ENCODE results near the gene NT5DC3. TPM values are rescaled to one million over a fixed set of nuclear protein-coding genes. Genes with fewer than 3 reads are reported as not detected.
A peak's percentile ranks its signal among the peaks of the same experiment; 100 is the strongest.

Gene NT5DC3
- total and polyA plus RNA-seq, 8 donors = 2.6 to 6.4 (median 4.0) TPM

DNA sequence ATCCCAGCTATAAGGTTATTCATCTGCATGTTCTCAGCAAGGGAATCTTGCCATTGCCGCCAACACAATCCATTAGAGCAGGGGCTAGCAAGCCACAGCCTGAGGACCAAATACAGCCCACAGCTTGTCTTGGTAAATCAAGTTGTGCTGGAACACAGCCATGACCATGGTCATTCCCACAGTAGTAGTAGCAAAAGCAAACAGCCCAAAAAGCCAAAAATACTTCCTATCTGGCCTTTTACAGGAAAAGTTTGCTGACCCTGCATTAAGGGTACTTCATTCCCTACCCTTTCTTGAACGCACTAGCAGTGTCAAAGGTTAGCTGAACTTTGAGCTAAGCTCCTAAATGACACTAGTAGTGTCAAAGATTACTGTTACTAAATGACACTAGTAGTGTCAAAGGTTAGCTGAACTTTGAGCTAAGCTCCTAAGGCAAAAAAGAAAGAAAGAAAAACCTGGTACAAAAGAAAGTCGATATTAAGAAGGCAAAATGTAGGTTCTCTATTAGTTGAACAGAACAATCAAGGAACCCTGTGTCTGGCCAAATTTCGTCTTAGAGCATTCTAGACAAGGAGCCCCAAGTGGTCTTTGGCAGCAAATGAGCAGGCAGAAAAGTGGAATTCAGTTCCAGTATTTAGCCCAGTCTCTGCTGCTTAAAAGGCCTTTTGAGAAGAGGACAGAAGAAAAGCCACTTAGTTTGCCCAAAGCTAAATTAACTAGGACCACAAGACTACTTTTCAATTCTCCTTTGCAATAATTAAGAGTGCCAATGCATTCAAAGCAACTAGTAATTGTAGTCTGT lies 67.7 kb downstream of the NT5DC3 start:
- ATAC-seq (no peak), DNase-seq (no peak), FAIRE-seq (no peak)
- Histone ChIP-seq H3K4me1 (peaks cover 0 to 6% (median 6%) of the 10 kb centered on the region in 3 donors), H3K27ac (no peak overlapping the region), H3K9me3 (no peaks in the 10 kb centered on the region), H3K4me3 (no peak overlapping the region), H3K27me3 (no peaks in the 10 kb centered on the region), H3K36me3 (no peaks in the 10 kb centered on the region)
- intact Hi-C loops (cut with DNase I) = no loop called here
- 69 to 73% methylated on average over 4 of the region's 4 CpGs for WGBS, 2 donors
- TF ChIP-seq, protein P1, sequence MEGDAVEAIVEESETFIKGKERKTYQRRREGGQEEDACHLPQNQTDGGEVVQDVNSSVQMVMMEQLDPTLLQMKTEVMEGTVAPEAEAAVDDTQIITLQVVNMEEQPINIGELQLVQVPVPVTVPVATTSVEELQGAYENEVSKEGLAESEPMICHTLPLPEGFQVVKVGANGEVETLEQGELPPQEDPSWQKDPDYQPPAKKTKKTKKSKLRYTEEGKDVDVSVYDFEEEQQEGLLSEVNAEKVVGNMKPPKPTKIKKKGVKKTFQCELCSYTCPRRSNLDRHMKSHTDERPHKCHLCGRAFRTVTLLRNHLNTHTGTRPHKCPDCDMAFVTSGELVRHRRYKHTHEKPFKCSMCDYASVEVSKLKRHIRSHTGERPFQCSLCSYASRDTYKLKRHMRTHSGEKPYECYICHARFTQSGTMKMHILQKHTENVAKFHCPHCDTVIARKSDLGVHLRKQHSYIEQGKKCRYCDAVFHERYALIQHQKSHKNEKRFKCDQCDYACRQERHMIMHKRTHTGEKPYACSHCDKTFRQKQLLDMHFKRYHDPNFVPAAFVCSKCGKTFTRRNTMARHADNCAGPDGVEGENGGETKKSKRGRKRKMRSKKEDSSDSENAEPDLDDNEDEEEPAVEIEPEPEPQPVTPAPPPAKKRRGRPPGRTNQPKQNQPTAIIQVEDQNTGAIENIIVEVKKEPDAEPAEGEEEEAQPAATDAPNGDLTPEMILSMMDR (IDR thresholded peaks at IDR 0.05) = no peak

DNA sequence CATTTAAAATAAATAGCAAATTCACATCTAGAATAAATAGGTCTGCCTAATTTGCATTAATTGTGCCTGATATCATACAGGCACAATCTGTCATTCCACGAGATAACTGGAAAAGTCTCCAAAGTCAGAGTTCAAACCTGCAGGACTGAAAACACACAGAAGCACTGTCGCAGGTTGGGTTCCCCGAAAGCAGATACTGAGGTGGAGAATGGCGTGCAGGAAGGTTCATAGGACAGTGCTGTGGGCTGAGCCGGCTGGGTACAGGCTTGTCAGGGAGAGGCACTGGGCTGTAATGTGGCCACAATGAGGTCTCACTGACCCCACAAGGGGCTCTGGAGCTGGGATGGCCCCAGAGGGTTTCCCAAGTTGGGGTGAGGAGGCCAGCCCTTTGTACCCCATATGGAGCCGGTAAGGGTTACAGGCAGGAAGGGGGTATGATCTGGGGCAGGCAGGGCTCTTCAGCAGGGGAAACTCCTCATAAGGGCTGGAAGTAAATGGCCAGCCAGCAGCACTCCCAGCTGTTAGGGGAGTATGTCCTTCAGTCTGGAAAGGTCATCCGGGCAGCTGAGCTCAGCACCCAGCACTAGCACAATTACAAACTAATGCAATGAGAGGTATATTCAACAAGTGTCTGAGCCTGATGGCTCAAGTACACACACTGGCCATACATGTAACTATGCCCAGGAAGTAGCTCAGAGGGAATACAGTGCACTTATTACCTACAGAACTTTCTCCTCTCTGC lies 68.5 kb downstream of the NT5DC3 start:
- FAIRE-seq (no peak), DNase-seq (no peak)

GRCh38 chr12:103771466-103771865 lies 69.6 kb downstream of the NT5DC3 start:
- intact Hi-C loops (cut with DNase I) = no loop called here
- H3K27me3 ChIP-seq = no peaks in the 10 kb centered on the region

More for the DNA sequence above, 68.5 kb downstream of the NT5DC3 start:
- Histone ChIP-seq H3K27me3 (no peaks in the 10 kb centered on the region), H3K4me3 (no peak overlapping the region), H3K4me1 (peaks cover 0 to 6% (median 6%) of the 10 kb centered on the region in 3 donors), H3K36me3 (no peaks in the 10 kb centered on the region), H3K9me3 (no peaks in the 10 kb centered on the region), H3K27ac (no peak overlapping the region)
- 79 to 84% methylated on average over 7 of the region's 7 CpGs for WGBS, 2 donors
- TF ChIP-seq, protein P1 (IDR thresholded peaks at IDR 0.05) = no peak
- intact Hi-C loops (cut with DNase I) = no loop called here
- peak in 1 of 4 donors; percentile 10 for ATAC-seq

GRCh38 chr12:103769240-103769945 lies 71.6 kb downstream of the NT5DC3 start:
- intact Hi-C loops (cut with DNase I) = no loop called here
- no peaks in the 10 kb centered on the region for H3K9me3 ChIP-seq
- TF ChIP-seq, protein P1 (IDR thresholded peaks at IDR 0.05) = no peak
- peaks cover 0 to 6% (median 0%) of the 10 kb centered on the region in 3 donors for H3K4me1 ChIP-seq
- H3K4me3 ChIP-seq = no peak overlapping the region
- no peak for FAIRE-seq
- no peak for ATAC-seq
- H3K36me3 ChIP-seq = no peaks in the 10 kb centered on the region
- 95 to 97% methylated on average over 9 of the region's 9 CpGs for WGBS, 2 donors
- no peak for DNase-seq
- H3K27me3 ChIP-seq = no peaks in the 10 kb centered on the region
- no peak overlapping the region for H3K27ac ChIP-seq

More at GRCh38 chr12:103771466-103771865, 69.6 kb downstream of the NT5DC3 start:
- Histone ChIP-seq H3K4me1 (peaks cover 0 to 6% (median 6%) of the 10 kb centered on the region in 3 donors), H3K4me3 (no peak overlapping the region), H3K9me3 (no peaks in the 10 kb centered on the region), H3K27ac (no peak overlapping the region), H3K36me3 (no peaks in the 10 kb centered on the region)
- WGBS, 2 donors = 39 to 49% methylated on average over 3 of the region's 3 CpGs
- ATAC-seq (peak in 3 of 4 donors; percentile 71 to 80 (median 76)), FAIRE-seq (no peak), DNase-seq (peak in 2 of 6 donors; percentile 9 to 31)
- TF ChIP-seq, protein P1 (IDR thresholded peaks at IDR 0.05) = peak in 2 of 4 donors; percentile 11 to 21
